ENCODE measurements around the gene KDM4B. TPM values are rescaled to one million over a fixed set of nuclear protein-coding genes. Genes with fewer than 3 reads are reported as not detected.

Gene KDM4B
- total RNA-seq, 1 donor from 2014 or later, result 27.6 TPM

GRCh38 chr19:5003781-5004180 lies 34.9 kb downstream of the KDM4B start:
- intact Hi-C loops (cut with DNase I), result no loop called here
- DNase-seq (ENCODE audit: low spot score), result no peak

DNA sequence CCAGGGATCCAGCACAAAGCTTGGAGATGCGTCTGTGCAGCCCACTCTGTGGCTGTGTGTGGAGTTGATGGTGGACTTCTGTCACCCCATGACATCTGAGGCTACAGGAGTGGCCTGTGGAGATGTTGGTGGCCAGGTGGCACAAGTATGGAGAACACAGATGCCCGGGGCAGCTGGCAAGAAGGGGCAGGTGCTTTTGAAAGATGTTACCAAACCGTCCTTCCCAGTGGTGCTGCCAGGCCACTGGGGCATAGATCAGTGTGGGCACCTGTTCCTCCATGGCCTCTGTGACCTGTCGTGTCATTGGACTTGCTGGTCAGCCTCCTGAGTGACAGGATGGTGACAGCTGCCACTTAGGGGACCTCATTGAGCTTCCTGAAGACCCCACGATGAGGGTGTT lies 36.2 kb downstream of the KDM4B start:
- DNase-seq (ENCODE audit: low spot score), result no peak

DNA sequence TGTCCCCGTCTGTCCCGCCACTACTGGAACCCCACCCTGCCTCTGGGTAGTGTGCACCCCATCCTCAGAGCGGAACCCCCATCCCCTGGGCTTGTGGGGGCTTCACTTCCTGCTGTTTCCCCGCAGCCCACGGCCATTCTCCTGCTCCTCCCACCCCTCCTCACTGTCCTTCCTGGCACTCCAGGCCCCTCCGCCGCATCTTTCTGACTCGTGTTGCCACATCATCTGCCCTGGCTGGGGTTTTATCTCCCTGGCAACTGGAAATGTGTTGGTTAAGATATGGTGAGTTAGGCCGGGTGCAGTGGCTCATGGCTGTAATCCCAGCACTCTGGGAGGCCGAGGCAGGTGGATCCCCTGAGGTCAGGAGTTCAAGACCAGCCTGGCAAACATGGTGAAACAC lies 37.3 kb downstream of the KDM4B start:
- no peak for DNase-seq (ENCODE audit: low spot score)
- intact Hi-C loops (cut with DNase I), result no loop called here

More for the DNA sequence above, 36.2 kb downstream of the KDM4B start:
- intact Hi-C loops (cut with DNase I), result no loop called here

- intact Hi-C loops (cut with DNase I), result no loop called here
- DNase-seq (ENCODE audit: low spot score), result no peak
These were observed 37.9 kb downstream of the KDM4B start for GRCh38 chr19:5006821-5007220.

GRCh38 chr19:5011476-5012238 lies 42.7 kb downstream of the KDM4B start:
- intact Hi-C loops (cut with DNase I), result no loop called here
- no peak for DNase-seq (ENCODE audit: low spot score)

DNA sequence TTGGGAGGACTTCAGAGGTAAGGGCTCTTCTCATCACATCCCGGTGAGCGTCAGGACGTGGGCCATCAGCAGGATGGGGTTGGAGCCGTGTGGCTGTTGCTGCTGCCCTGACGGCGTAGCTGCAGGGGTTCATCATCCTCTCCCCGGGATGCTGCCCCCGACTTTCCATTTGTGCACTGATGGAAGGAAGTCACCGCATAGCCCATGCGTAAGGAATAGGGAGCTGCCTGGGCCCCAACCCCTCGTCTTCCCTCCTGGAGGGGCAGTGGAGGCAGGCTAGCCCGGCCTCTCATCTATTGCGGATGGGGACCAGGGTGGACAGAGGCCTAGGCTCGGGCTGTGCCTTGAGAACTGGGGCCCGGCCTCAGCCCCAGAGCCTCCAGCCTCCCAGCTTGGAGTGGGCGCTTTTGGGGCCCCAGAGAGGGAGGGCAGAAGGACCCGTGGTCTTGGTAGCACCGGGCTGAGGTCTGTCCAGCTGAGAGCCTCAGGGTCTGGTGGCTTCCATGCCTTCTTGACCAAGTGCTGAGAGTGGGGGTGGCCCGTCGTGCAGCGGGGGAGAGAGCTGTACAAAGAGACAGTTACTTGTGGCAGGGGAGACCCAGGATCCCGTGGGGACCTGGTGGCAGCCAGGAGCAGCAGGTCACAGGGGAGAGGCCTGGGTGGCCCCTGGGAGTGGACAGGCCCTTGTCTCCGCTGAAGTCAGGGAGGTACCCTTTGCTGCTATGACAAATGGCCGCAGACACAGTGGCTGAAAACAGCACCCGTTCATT lies 44.0 kb downstream of the KDM4B start:
- intact Hi-C loops (cut with DNase I), result no loop called here
- DNase-seq (ENCODE audit: low spot score), result no peak

GRCh38 chr19:5013761-5014160 lies 44.8 kb downstream of the KDM4B start:
- no peak for DNase-seq (ENCODE audit: low spot score)
- intact Hi-C loops (cut with DNase I), result no loop called here

GRCh38 chr19:5014941-5015340 lies 46.0 kb downstream of the KDM4B start:
- DNase-seq (ENCODE audit: low spot score), result no peak
- intact Hi-C loops (cut with DNase I), result no loop called here

GRCh38 chr19:5016268-5016667 lies 47.4 kb downstream of the KDM4B start:
- intact Hi-C loops (cut with DNase I), result no loop called here
- no peak for DNase-seq (ENCODE audit: low spot score)

- no peak for DNase-seq (ENCODE audit: low spot score)
- intact Hi-C loops (cut with DNase I), result no loop called here
These were observed 47.9 kb downstream of the KDM4B start for GRCh38 chr19:5016781-5017180.

DNA sequence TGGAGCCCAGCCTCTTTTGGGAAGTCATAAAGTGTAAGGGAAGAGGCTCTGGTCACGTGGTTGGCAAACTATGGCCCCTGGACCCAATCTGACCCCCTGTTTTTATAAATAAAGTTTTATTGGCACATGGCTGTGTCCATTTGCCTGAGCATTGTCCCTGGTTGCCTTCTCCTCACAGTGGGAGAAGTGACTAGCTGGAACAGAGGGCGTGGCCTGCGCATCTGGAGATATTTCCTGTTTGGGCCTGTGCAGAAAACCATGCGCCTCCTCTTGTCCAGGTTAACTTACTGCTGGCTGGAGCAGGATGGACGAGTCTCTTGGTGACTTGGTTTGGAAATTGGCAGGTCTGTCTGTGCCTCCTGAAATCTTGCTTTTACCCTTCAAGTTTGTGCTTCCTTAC lies 48.3 kb downstream of the KDM4B start:
- intact Hi-C loops (cut with DNase I), result no loop called here
- no peak for DNase-seq (ENCODE audit: low spot score)

GRCh38 chr19:5018224-5019015 lies 49.5 kb downstream of the KDM4B start:
- no peak for DNase-seq (ENCODE audit: low spot score)
- intact Hi-C loops (cut with DNase I), result no loop called here

DNA sequence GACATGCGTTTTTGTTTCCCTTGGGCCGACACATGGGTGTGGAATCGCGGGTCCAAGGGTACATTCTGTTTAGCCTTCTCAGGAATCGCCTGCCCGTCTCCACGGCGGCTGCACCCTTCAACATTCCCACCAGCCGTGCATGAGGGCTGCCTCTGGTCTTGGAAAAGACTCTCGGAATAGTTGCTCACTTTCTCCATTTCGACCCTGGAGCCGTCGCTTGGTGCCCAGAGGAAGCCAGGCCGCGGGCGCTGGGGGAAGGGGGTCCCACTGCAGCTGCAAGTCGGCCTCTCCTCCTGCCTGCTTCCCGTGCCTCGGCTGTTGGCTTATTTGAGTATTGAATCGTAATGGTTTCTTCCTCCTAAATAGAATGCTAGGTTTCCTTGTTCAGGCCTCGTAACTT lies 51.5 kb downstream of the KDM4B start:
- no peak for DNase-seq (ENCODE audit: low spot score)
- intact Hi-C loops (cut with DNase I), result no loop called here

- intact Hi-C loops (cut with DNase I), result no loop called here
- no peak for DNase-seq (ENCODE audit: low spot score)
These were observed 52.1 kb downstream of the KDM4B start for GRCh38 chr19:5021046-5021445.

DNA sequence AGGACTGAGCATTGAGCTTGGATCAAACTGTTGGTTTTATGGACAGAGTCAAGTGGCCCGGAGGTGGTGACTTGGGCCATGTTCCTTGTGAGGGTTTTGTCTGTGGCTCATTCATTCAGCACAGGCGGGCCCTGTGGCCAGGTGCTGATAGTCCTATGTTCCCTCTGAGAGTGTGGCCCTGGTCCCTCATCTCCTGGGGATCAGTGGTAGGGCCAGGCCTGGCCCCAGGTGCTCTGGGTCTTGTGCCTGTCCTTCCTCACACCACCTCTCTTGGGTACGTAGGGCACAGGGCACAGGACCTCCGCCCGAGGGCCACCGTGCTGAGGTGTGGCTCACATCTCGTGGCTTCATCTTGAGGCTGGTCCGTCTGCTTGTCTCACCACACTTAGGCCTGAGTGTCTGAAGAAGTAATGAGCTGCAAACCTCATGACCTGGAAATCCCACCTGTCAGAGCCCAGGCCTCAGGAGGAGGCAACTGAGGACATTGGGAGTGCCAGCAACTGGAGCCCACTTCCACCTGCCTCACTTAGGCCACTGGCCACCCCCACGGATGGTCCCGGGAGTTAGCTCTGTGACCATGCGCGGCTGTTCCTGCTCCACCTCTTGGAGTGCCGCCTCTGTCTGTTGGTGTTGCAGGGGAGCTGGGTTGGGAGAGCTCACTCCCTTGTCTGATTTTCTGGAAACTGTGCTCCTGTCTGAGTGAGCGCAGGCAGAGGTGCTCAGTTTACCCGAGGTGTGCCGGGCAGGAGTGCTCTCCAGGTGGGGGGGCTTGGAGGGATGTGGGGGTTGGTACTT lies 53.4 kb downstream of the KDM4B start:
- no peak for DNase-seq (ENCODE audit: low spot score)
- intact Hi-C loops (cut with DNase I), result no loop called here

DNA sequence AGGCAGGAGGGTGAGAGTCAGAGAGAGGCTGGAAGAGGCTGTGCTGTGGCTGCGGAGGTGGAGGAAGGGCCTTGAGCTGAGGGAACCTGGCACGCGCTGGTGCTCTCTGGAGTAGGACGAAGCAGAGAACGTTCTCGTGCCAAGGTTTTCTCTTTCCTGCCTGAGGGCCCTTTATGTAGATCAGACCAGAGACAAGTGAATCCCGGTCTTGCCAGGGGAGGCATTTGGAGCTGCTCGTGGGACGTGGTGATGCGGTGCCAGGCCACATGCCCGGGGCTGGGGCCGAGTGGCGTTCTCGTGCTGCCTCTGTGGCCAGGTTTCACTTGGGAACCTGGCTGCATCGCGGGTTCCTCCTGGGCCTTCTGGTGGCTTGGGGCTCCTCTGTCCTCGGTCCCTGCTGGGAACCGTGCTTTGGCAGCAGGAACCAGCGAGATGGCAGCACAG lies 54.2 kb downstream of the KDM4B start:
- DNase-seq (ENCODE audit: low spot score), result no peak
- intact Hi-C loops (cut with DNase I), result no loop called here

GRCh38 chr19:5024282-5024681 lies 55.4 kb downstream of the KDM4B start:
- intact Hi-C loops (cut with DNase I), result no loop called here

DNA sequence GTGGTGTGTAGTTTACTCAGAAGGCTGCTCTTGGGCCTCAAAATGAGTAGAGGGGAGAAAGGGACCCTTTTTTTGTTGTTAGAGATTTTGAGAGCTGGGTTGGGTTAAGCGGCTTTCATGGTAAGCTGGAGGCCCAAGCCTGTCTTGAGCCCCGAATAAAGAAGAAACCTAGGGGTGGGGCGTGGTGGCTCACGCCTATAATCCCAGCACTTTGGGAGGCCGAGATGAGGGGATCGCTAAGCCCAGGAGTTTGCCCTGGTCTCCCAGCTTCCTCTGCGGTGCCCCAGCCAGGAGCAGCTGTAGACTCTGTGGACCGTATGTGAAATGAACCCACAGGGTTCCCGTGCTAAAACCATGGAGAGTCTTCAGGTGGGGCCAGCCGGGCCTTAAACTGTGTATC lies 56.1 kb downstream of the KDM4B start:
- no peak for DNase-seq (ENCODE audit: low spot score)
- intact Hi-C loops (cut with DNase I), result no loop called here

More at GRCh38 chr19:5024282-5024681, 55.4 kb downstream of the KDM4B start:
- DNase-seq (ENCODE audit: low spot score), result no peak

DNA sequence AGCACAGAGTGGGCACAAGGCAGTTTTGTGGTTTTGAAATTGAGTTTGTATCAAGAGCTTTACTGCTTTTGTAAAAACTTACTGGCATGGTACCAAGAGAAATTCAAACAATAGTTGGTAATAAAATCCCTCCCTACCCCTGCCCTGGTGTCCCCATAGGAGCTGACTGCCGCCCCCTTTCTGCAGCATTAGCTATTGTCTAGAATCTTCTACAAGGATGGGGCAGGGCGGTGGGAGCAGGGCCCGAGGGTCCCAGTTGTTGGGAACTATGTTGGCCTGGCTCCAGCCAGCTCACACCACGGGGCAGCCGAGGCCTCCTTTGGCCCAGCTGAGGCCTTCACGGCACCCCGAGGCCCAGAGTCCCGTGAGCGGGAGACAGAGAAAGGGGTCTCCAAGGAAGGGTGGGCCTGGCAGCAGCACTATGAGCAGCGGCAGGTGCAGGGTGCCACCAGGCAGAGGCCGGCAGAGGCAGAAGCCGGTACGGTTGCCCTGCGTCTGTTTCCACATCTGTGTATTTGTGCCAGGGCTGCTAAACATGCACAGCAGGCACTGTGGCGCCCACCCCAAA lies 57.9 kb downstream of the KDM4B start:
- DNase-seq (ENCODE audit: low spot score), result no peak

More for the DNA sequence above, 57.9 kb downstream of the KDM4B start:
- intact Hi-C loops (cut with DNase I), result no loop called here

Measured in cardiac septum (tissue), 1 donor.